HG03280 (cell line): Measurements from ENCODE around the gene ATP6AP2.
"Not testable (repeated sequence)": the region's sequence is repeated elsewhere in the genome, so short reads cannot be mapped to it uniquely, and the experiment has no call there.

ENCODE experiments used
- ATAC-seq: cut with Tn5 transposase; IDR thresholded peaks from one replicate; pipeline ENCODE4 v1.9.1; 2021; ENCODE audit warnings: mild to moderate bottlenecking, moderate library complexity; ENCODE audit not compliant: unreplicated experiment

The ATP6AP2 gene

DNA sequence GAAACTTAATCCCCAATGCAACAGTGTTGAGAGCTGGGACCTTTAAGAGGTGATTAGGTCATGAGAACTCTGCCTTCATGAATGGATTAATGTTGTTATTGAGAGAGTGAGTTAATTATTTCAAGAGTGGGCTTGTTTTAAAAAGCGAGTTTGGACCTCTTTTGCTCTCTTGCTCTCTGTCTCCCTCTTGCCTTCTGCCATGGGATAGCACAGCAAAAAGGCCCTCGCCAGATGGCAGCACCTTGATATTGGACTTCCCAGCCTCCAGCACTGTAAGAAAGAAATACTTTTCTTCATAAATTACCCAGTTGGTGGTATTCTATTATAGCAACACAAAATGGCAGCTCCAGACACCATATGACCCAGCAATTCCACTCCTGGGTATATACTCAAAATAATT lies 7.0 kb upstream of the ATP6AP2 start:
- ATAC-seq = no peak

GRCh38 chrX:40575411-40575810 lies 5.4 kb upstream of the ATP6AP2 start:
- not testable (repeated sequence) for ATAC-seq

GRCh38 chrX:40576291-40576690 lies 4.5 kb upstream of the ATP6AP2 start:
- no peak for ATAC-seq

DNA sequence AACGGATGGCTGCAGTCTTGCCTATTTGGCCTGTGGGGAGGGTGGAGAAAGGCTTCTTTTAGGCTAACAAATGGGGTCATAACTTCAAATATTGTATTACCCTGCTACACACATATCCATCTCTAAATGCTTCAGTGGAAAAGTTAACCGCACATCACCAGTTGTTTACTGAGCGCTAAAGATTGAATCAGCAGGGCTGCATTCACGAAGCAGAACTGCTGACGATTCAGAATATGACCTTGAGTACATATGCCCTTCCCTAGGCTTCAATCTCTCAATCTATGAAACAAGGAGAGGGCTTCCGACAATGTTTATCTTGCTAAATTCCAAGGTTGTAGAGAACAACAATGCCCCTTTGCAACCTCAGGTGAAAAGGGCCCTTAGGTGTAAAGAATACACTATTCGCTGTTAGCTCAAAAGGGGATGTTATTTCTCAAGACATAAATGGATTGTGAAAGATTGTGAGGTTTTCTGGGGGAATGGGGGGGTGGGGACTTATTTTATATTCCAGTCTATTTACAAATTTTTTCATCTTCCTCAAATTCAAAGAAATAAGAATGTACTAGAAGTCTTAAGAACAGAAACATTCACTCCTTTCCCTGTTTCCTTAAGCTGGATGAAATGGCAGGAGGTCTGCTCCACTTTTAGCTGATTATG lies 2.6 kb upstream of the ATP6AP2 start:
- no peak for ATAC-seq

DNA sequence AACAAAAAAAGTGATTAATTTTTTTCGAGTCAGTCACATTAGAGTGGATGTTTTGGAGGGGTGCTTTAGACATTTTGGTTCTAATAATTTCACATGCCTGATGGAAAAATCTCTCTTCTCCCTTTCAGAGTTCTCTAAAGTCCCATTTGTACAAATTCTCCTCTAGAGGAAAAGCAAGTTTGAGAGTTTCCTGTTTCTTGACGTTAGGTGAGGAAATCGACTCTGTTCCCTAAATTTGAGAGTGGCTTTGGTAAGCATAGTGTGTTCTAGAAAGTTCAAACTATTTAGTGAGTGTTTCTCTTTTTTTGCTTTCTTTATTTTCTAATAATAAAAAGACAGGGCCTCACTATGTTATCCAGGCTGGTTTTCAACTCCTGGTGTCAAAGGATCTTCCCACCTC lies 1.6 kb upstream of the ATP6AP2 start:
- no peak for ATAC-seq

GRCh38 chrX:40579900-40580536 lies 752 bp upstream of the ATP6AP2 start:
- ATAC-seq = no peak

DNA sequence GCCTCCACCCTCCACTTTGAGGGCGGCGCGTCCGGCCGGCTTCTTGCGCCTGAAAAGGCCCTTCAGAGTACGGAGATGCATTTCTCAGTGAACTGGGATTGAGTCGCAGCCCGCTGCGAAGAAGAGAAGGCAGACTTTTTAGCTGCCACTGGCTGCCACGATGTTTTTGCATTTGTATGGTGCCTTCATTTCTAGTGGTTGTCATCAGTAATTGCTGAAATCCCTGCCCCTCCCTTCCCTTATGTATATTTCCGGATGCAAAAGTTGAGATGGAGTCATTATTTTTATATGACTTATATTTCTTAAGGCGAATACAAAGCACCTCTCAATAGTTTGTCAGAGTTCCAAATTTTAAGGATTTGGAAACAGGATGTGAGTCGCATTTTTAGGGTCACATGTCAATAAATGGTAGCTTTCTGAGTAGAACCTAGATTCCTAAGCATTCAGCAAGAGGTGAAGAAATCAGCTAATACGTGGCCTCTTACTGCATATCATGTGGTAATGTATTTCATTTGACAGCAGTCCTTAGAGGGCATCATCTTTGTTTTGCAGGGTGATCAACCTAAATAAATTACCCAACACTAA lies 658 bp downstream of the ATP6AP2 start:
- no peak for ATAC-seq

DNA sequence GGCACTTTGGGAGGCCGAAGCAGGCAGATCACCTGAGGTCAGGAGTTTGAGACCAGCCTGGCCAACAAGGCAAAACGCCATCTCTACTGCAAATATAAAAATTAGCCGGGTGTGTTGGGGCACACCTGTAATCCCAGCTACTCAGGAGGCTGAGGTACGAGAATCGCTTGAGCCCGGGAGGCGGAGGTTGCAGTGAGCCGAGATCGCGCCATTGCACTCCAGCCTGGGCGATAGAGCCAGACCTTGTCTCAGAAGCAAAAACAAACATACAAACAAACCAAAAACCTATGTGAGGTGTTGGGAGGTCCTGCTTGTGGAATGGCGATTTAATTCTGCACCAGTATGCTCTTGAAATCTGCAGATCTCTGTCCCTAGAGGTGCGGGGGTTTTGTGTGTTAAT lies 1.4 kb downstream of the ATP6AP2 start:
- ATAC-seq = not testable (repeated sequence)

DNA sequence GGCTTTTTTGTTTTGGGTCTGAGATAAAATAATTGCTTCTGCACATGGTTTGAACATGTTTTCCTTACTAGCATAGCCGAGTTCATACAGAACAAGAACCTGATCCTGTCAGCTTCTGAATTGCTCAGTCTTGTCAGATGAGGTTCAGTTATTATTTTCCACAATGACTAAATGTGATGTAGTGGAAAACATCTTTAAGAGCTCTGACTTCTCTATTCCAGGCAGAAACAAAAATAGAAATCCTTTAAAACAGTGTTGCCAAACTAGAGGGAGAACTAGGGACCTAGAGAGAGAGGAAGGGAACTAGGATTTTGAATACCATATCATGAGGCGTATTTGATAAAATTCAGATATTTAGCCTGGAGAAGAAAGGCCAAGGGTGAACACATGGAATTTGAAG lies 2.0 kb downstream of the ATP6AP2 start:
- no peak for ATAC-seq

- ATAC-seq = not testable (repeated sequence)
Measured at GRCh38 chrX:40587623-40588022, 6.9 kb downstream of the ATP6AP2 start.

DNA sequence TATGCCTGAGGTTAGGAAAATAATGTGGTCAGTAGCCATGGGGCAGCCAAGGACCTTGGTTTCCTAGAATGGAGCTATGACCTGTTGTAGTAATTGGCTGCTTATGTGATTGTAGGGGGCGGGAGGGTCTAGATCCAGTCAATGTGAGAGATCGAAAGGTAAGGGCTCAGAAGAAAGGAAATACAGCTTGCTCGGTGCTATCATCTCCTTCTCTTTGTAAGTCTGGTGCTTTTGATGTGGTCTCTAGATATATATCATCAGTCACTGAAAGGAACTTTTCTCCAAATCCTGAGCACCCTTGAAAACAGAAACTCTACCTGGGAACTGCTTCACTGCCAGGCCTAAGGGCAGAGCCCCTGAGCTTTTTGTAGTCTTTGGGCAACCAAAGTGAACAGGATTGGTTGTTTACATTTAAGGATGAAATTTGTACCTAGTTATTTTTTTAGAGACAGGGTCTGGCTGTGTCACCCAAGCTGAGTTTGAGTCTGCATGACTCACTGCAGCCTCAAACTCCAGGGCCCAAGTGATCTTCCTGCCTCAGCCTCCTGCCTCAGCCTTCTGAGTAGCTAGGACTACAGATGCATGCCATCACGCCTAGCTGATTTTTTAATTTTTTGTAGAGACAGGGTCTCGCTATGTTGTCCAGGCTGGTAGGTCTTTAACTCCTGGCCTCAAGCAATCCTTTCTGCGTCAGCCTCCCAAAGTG lies 9.0 kb downstream of the ATP6AP2 start:
- not testable (repeated sequence) for ATAC-seq

DNA sequence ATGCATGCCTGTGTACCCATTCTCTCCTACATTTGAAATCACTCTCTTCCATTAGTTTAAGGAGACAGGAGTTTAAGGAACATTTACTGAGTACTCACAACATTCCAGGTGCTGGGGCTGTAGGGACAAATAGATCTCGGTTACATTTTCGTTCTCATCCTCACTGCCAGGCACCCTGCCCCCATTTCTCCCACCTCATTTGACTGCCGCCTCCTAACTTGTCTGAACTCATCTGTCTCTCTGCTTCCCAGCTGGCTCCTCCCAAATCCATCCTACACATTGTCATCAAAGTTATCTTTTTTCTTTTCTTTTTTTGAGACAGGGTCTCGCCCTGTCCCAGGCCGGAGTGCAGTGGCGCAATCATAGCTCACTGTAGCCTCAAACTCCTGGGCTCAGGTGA lies 22.7 kb downstream of the ATP6AP2 start:
- no peak for ATAC-seq

DNA sequence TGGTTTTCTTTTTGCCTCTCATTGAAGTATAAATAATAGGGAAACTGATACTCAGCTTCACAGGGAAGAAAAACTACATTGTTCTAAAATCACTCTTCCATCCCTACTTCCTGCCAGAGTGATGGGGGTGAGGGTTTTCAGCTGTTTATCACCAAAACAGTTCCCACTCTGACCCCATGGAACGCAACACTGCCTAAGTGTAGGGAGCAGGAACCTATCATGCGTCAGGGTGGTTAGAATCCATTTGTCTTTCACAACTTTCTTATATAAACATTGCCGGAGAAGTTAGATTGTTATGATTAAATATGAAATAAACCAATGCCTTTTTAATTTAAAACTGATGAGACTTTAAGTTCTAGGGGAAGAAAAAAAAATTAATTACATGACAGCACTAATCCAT lies 26.6 kb downstream of the ATP6AP2 start:
- no peak for ATAC-seq

GRCh38 chrX:40612511-40612910 lies 31.7 kb downstream of the ATP6AP2 start:
- ATAC-seq = no peak

GRCh38 chrX:40615976-40616375 lies 35.2 kb downstream of the ATP6AP2 start:
- ATAC-seq = no peak

DNA sequence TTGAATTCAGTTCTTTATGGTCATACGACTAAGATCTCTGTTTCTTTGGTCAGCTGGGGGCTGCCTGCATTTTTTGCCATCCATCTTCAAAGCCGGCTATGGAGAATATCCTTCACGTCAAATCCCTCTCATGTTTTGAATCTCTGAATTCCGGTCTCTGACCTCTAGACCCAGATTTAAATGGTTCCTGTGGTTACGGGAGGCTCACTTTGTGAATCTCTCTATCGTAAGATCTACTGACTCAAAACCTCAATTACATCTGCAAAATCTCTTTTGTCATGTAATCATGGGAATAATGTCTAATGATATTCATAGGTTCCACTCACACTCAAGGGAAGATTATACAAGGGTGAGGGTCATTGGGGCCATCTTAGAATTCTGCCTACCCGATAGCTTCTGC lies 36.8 kb downstream of the ATP6AP2 start:
- no peak for ATAC-seq

DNA sequence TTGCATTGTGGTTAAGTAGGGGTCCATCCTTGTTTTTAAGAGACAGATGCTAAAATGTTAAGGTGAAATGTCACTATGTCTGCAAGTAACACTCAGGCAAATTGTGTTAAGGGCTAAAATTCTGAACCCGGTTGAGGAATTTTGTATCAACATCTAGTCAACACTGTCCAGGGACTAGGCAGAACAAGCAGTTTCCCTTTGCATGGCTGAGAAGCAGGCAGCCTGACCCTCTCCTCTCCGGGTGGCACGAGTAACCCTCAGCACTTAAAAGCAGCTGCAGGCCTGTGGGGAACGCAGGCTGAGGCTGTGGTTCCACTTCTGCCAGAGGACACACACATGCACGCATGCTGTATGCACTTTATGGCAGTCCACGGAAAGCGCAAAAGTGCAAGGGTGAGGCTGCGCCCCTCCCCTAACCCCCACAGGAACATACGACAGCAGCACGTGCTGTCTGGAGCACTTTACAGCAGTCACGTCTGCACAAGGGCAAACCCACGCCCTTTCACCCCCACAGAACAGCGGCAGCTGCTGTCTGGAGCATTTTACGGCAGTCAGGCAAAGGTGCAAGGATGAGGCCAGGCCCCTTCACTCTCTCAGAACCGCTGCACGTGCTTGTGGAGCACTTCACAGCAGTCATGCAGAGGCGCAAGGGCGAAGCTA lies 41.8 kb downstream of the ATP6AP2 start:
- no peak for ATAC-seq

DNA sequence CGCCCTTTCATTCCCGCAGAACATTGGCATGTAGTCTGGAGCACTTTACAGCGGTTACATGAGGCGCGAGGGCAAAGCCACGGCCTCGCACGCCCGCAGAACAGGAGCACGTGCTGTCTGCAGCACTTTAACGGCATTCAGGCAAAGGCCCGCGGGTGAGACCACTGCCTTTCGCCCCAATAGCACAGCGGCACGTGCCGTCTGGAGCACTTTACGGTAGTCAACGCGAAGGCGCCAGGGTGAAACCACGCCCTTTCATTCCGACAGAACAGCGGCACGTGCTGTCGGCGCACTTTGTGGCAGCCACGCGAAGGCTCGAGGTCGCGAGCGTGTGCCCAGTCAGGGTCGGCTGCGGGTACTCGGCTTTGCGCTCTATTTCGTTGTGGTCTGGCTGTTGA lies 42.4 kb downstream of the ATP6AP2 start, which contains the start of gene MPC1L:
TSS of gene MPC1L (plus strand) at position 290 of the 398 bp plus-strand sequence. CDS start 138 bp downstream, outside the sequence.
- no peak for ATAC-seq

GRCh38 chrX:40623665-40624064 lies 42.9 kb downstream of the ATP6AP2 start:
- no peak for ATAC-seq

- no peak for ATAC-seq
Measured at GRCh38 chrX:40625294-40625693, 44.5 kb downstream of the ATP6AP2 start.

- no peak for ATAC-seq
Measured at GRCh38 chrX:40628506-40628905, 47.7 kb downstream of the ATP6AP2 start.
